GM21717 (cell line): Measurements from ENCODE around the gene SGIP1.

Experiments used
- ATAC-seq: cut with Tn5 transposase; IDR thresholded peaks from one replicate; pipeline ENCODE4 v1.9.1; 2021; ENCODE audit warnings: mild to moderate bottlenecking, moderate library complexity; ENCODE audit not compliant: unreplicated experiment

The SGIP1 gene

GRCh38 chr1:66676613-66677298 is 142.8 kb downstream of the SGIP1 start:
- ATAC-seq, result no peak

GRCh38 chr1:66678146-66678545 is 144.2 kb downstream of the SGIP1 start:
- no peak for ATAC-seq

GRCh38 chr1:66679140-66679539 is 145.2 kb downstream of the SGIP1 start:
- ATAC-seq, result no peak

GRCh38 chr1:66681686-66682085 is 147.7 kb downstream of the SGIP1 start:
- no peak for ATAC-seq

- no peak for ATAC-seq
These were observed 148.2 kb downstream of the SGIP1 start for GRCh38 chr1:66682106-66682505.

- ATAC-seq, result no peak
These were observed 150.4 kb downstream of the SGIP1 start for GRCh38 chr1:66684353-66684752.

GRCh38 chr1:66685265-66685664 is 151.3 kb downstream of the SGIP1 start:
- ATAC-seq, result no peak

GRCh38 chr1:66685670-66686069 is 151.7 kb downstream of the SGIP1 start:
- ATAC-seq, result no peak

GRCh38 chr1:66686406-66686805 is 152.5 kb downstream of the SGIP1 start:
- ATAC-seq, result no peak

GRCh38 chr1:66687358-66687757 is 153.4 kb downstream of the SGIP1 start:
- ATAC-seq, result no peak

GRCh38 chr1:66690666-66691381 is 156.9 kb downstream of the SGIP1 start:
- ATAC-seq, result no peak

- ATAC-seq, result no peak
These were observed 158.7 kb downstream of the SGIP1 start for GRCh38 chr1:66692681-66693080.

- ATAC-seq, result no peak
These were observed 159.9 kb downstream of the SGIP1 start for GRCh38 chr1:66693856-66694255.

GRCh38 chr1:66695116-66695515 is 161.2 kb downstream of the SGIP1 start:
- ATAC-seq, result no peak

- no peak for ATAC-seq
These were observed 162.8 kb downstream of the SGIP1 start for GRCh38 chr1:66696771-66697170.

- no peak for ATAC-seq
These were observed 165.3 kb downstream of the SGIP1 start for GRCh38 chr1:66699213-66699612.

- ATAC-seq, result no peak
These were observed 170.4 kb downstream of the SGIP1 start for GRCh38 chr1:66704177-66704875.

GRCh38 chr1:66705110-66705509 is 171.2 kb downstream of the SGIP1 start:
- no peak for ATAC-seq

GRCh38 chr1:66711420-66711819 is 177.5 kb downstream of the SGIP1 start:
- ATAC-seq, result no peak

GRCh38 chr1:66712839-66713238 is 178.9 kb downstream of the SGIP1 start:
- no peak for ATAC-seq

- no peak for ATAC-seq
These were observed 190.0 kb downstream of the SGIP1 start for GRCh38 chr1:66723985-66724384.
